GM18909 (cell line): ENCODE data around the gene ANKFY1.
"Not testable (repeated sequence)": the region's sequence is repeated elsewhere in the genome, so short reads cannot be mapped to it uniquely, and the experiment has no call there.

Experiments
- ATAC-seq: cut with Tn5 transposase; IDR thresholded peaks from one replicate; pipeline ENCODE4 v1.9.1; 2021; ENCODE audit warnings: mild to moderate bottlenecking; ENCODE audit not compliant: unreplicated experiment, poor library complexity

Gene ANKFY1

GRCh38 chr17:4160294-4160859 is 103.4 kb downstream of the ANKFY1 start:
- ATAC-seq: no peak

- no peak for ATAC-seq
Observed at GRCh38 chr17:4159761-4160160, 104.0 kb downstream of the ANKFY1 start.

DNA sequence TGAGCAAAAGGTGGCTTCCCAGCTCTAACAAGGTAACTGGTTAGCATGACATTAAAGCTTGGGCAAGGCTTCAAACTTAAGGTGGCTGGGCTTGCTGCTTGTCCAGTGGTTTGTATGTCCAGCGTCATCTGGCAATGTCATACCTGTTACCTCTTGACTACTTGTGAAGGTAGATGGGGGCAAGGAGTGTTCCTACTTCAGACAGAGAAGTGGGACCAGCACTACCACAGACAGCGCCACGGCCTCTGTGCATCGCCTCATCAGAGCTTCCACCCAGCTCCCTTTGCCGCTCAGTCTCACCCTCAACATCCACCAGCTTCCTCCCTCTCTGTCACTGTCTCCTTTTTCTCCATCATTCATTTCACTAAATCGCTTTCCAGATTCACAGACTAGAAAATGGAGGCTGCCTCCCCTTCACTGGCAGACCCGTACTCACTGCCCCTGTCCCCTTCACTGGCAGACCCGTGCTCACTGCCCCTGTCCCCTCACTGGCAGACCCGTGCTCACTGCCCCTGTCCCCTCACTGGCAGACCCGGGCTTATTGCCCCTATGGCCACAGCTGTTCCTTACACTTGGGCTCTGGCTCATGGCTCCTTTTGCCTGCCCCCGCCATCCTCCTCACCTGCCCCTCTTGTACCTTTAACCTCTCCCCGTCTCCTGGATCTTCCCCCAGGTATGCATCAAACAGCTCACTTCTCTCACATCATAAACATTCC is 106.0 kb downstream of the ANKFY1 start:
- ATAC-seq: no peak

DNA sequence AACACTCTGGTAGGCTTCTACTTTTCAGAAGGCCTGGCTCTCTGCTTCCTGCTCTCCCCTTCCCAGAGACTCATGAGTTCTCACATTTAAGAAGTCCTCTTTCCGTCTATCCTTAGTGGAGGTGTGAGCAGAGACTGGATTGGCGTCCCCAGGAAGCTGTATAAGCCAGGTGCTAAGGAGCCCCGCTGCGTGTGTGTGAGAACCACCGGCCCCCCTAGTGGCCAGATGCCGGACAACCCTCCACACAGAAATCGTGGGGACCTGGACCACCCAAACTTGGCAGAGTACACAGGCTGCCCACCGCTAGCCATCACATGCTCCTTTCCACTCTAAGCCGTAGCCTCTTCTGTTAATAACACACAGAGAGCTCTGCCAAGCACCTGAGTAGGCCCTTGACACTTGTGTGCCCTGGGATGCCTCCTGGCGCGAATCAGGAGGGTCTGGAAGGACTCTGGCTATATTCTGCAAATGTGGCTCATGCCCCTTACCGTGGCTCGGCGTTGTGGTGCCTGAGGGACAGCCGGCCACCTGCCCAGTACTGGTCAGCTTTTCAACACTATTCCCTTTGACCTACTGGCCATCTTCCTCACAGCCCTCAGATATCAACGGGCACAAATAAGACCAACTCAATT is 106.9 kb downstream of the ANKFY1 start:
- no peak for ATAC-seq

DNA sequence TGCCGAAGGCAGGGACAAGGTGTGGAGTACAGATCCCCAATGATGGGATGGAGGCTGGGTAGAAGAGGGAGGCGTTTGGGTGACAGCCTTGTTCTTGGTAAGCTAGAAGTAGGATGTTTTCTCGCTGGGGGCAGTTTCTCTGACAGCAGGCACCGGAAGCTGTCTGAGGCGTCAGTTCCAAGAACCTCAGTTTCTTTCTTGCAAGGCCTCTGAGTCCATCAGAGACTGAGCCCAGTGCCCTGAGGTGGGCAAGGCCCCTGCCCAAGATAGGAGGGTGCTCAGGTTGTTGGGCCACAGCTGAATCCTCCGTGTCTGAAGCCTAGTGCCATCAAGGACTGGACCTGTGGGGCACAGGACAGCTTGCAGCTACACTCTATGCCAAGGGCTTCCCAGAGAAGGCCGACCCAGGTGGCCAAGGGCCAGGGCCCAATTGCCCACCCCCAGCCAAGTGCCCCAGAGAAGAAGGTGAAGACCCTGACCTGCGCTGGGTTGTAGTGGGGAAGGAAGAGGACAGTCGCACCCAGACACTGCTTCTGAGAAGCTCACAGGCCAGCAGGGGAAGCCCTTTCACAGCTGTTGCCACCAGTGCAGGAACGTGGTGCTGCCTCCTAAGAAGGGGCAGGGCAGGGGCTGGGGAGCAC is 107.7 kb downstream of the ANKFY1 start:
- ATAC-seq: no peak

GRCh38 chr17:4154201-4154600 is 109.6 kb downstream of the ANKFY1 start:
- ATAC-seq: no peak

- ATAC-seq: no peak
Observed at GRCh38 chr17:4152471-4152870, 111.3 kb downstream of the ANKFY1 start.

- no peak for ATAC-seq
Observed at GRCh38 chr17:4150096-4150495, 113.7 kb downstream of the ANKFY1 start.

GRCh38 chr17:4148611-4149308 is 115.0 kb downstream of the ANKFY1 start:
- ATAC-seq: no peak

DNA sequence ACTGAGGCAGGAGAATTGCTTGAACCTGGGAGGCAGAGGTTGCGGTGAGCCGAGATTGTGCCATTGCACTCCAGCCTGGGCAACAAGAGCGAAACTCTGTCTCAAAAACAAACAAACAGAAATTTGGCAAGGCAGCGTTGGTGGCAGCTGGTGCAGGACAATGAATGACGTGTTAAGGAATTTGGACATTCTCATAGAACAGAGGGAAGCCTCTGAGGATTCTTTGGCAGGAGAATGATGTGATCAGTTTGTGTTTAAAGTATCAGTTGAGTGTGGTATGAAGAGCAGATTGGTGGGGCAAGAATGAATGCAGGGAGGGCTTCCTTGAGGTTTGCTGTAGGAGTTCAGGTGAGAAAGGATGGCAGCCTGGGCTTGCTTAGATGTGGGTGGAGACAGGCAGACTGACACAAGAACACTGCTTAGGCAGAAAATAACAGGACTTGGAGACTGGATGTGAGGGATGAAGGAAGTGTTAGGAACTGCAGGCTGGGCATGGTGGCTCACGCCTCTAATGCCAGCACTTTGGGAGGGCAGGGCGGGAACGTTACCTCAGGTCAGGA is 115.9 kb downstream of the ANKFY1 start:
- ATAC-seq: no peak

GRCh38 chr17:4146641-4147040 is 117.1 kb downstream of the ANKFY1 start:
- no peak for ATAC-seq

DNA sequence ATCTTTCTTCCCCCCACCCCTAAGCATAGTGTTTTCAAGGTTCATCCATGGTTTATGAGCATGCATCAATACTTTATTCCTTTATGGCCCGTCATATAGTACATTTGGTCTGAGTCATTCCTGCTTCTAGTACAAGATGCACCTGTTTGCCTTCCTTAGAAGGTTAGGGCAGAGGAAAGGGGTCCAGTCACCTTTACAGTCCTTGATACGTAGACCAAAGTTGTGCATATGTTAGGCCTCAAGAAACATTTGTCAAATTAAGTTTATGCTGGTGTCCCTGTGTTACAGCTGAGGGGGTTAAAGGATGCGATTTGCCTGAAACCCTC is 119.4 kb downstream of the ANKFY1 start:
- no peak for ATAC-seq

GRCh38 chr17:4143563-4144421 is 120.0 kb downstream of the ANKFY1 start:
- peak; percentile 68 for ATAC-seq

DNA sequence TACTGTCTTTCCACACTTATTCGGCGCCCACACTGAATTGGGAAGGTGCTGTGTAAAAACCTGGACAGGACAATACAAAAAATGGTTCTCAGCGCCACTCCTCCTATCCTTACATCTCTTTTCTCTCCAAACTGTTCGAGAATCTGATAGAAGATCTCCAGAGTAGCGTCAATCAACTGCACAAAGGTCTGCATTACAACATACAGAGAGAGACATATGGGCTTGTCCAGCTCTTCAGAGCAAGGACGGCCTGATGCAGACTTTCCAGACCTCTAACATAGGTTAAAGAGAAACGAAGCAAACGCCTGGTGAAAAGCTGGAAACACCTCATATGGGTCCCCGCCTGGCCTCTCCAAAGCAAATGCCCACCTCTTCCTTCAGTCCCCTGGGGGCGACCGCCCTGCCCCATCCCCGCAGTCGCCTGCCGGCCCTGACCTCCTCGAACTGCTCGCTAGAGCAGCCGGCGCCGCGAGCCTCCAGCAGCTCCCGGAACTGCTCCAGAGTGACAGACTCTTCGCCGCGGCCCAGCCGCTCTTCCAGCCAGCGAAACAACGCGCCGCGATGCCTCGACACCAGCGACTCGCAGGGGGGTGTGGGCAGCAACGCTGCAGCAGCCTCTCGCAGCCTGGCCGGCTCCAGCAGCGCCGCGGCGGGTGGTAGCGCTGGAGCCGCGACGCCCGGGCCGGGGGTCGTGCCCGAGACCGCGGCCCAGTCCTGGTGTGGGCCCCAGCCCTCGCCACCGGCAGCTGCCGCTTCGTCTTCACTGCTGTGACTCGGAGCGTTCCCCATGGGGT is 121.5 kb downstream of the ANKFY1 start:
- ATAC-seq: peak; percentile 19

- ATAC-seq: no peak
Observed at GRCh38 chr17:4140125-4140524, 123.7 kb downstream of the ANKFY1 start.

DNA sequence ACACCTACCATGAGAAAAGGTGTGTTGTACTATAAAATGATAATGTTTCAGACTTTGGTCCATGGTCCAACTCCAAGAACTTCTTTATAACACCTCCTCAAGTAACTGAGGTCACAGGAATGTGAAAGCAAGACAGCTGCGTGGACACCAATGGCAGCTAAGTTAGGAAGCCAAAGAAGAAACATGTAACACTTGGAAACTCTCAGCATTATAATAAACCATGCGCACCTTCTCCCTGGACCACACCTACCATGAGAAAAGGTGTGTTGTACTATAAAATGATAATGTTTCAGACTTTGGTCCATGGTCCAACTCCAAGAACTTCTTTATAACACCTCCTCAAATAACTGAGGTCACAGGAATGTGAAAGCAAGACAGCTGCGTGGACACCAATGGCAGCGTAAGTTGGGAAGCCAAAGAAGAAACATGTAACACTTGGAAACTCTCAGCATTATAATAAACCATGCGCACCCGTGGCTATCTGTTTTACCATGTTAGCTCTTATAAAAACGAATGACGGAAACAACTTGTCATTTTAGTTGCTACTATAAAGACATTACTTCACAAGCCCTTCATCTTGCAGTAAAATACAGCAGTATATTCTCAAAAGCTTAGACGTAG is 124.8 kb downstream of the ANKFY1 start:
- ATAC-seq: not testable (repeated sequence)

- no peak for ATAC-seq
Observed at GRCh38 chr17:4136373-4136772, 127.4 kb downstream of the ANKFY1 start.

DNA sequence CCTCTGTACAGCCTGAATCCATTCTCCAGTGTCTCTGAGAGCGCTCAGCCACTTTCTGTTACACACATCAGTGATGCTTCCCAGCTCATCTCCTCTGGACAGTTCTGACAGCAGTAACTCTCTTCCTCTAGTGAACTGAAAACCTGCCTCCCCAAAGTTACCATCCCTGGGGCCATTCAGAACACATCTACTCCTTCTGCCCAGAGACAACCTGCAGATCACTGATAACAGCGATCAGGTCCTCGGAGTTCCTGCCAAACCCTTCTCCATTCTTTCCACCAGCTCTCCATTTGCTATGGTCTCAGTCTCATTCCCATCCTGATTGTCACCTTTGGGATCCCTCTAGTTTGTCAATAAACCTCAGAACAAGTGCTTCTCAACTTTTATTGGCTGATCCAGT is 128.3 kb downstream of the ANKFY1 start:
- no peak for ATAC-seq
